Upper lobe of right lung (tissue), 1 donor: ENCODE measurements around the gene CABYR. TPM values are rescaled to one million over a fixed set of nuclear protein-coding genes. Genes with fewer than 3 reads are reported as not detected.
"Not testable (repeated sequence)": the region's sequence is repeated elsewhere in the genome, so short reads cannot be mapped to it uniquely, and the experiment has no call there.

Experiments
- ATAC-seq: fragments of 200-7000 bp; cut with Tn5 transposase; one replicate; pipeline ENCODE4 v1.9.1; 2020; ENCODE audit warnings: mild to moderate bottlenecking, moderate library complexity
- DNase-seq: peaks from one replicate; pipeline ENCODE4 v3.0.0-alpha.2; 2020
- H3K27ac ChIP-seq: fragments of 200-600 bp; one replicate; pipeline ENCODE4 v1.8.0; 2022
- H3K27me3 ChIP-seq: fragments of 200-600 bp; one replicate; pipeline ENCODE4 v1.8.0; 2022; ENCODE audit warnings: mild to moderate bottlenecking
- H3K36me3 ChIP-seq: fragments of 200-600 bp; one replicate; pipeline ENCODE4 v1.8.0; 2022
- H3K4me1 ChIP-seq: fragments of 200-600 bp; one replicate; pipeline ENCODE4 v1.8.0; 2022
- H3K4me3 ChIP-seq: fragments of 200-600 bp; one replicate; pipeline ENCODE4 v1.8.0; 2022; ENCODE audit warnings: mild to moderate bottlenecking
- H3K9me3 ChIP-seq: fragments of 200-600 bp; one replicate; pipeline ENCODE4 v1.8.0; 2022
- CTCF ChIP-seq: fragments of 200-600 bp; IDR thresholded peaks from one replicate; pipeline ENCODE4 v1.8.0; 2022; ENCODE audit warnings: antibody characterized with exemption
- intact Hi-C: fragments of 100-400 bp; cut with DNase I; formaldehyde crosslinking; loops from one replicate; pipeline ENCODE4 v1.11.0; 2022
- total RNA-seq: library from RNA; stranded (reverse); fragmentation: NEBNext Ultra II Directional; extraction: Animal tissue kit (Norgen Biotek cat#: 25700); gene quantifications from one replicate; pipeline ENCODE4 v1.2.1, GENCODE V29; 2021
- donor health status: DM: no; HTN: yes; CAD: no; lungs with severe emphysema.

Gene CABYR
- total RNA-seq, 1 donor from 2014 or later, result 1.1 TPM

DNA sequence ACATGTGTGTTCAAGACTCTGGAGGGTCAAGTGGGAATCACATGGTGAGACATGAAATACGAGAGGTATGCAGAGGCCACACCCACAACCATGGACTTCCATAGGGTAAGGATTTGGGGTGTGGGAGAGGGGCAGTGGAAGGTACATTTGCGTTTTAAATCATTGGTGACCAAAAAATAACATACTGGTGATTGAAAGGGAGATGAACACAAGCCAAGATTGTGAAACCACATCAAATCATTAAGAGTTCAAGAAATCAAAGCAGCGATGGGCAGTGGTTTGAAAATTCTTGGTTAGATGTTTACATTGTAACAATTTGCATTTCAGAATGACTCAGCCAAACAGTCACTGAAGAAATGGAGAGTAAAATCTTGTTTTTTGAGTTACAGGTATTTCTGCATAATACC is 1.9 kb upstream of the CABYR start:
- Histone ChIP-seq H3K36me3 (peaks cover 8% of the 10 kb centered on the region), H3K4me3 (no peak overlapping the region), H3K27me3 (no peaks in the 10 kb centered on the region), H3K9me3 (no peaks in the 10 kb centered on the region), H3K4me1 (peaks cover 14% of the 10 kb centered on the region), H3K27ac (no peak overlapping the region)
- no peak for DNase-seq
- intact Hi-C loops, result no loop called here
- TF ChIP-seq CTCF, result no peak
- ATAC-seq, result no peak

- Histone ChIP-seq H3K27me3 (no peaks in the 10 kb centered on the region), H3K27ac (no peak overlapping the region), H3K9me3 (no peaks in the 10 kb centered on the region), H3K4me3 (peak overlapping the region; percentile 60), H3K4me1 (peaks cover 14% of the 10 kb centered on the region), H3K36me3 (no peaks in the 10 kb centered on the region)
- TF ChIP-seq CTCF, result no peak
- ATAC-seq (no peak), DNase-seq (no peak)
- intact Hi-C loops, result no loop called here
These were observed 463 bp upstream of the CABYR start for GRCh38 chr18:24138409-24138788.

DNA sequence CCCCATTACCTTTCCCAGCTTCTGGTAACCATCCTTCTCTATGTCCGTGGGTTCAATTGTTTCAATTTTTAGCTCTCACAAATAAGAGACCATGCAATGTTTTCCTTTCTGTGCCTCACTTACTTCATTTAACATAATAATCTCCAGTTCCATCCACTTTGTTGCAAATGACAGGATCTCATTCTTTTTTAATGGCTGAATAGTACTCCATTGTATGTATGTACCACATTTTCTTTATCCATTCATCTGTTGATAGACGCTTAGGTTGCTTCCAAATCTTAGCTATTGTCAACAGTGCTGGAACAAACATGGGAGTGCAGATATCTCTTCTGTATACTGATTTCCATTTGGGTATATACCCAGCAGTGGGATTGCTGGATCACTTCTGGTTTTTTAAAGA is 1.8 kb downstream of the CABYR start:
- H3K4me1 ChIP-seq, result peaks cover 14% of the 10 kb centered on the region
- DNase-seq (no peak), ATAC-seq (no peak)
- H3K27me3 ChIP-seq, result no peaks in the 10 kb centered on the region
- H3K36me3 ChIP-seq, result no peaks in the 10 kb centered on the region
- intact Hi-C loops, result no loop called here
- no peak for TF ChIP-seq CTCF
- no peak overlapping the region for H3K27ac ChIP-seq
- no peaks in the 10 kb centered on the region for H3K9me3 ChIP-seq
- no peak overlapping the region for H3K4me3 ChIP-seq

DNA sequence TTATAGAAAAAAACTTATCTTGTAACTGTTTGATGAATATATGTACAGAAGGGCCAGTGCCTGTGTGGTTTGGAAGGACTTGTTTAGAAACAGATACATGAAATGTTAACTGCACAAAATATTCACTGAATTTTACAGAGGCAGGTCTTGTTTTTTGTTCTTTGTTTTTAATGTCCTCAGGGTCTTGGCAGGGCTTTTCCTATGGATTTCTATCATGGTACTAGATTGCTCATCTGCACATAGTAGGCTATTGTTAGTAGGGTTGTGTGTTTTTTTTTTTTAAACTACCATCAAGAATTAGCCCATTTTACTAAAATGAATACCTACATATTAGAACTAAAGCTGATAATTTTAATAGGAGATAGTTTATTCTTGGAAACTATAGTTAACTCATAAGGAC is 3.5 kb downstream of the CABYR start:
- no peaks in the 10 kb centered on the region for H3K9me3 ChIP-seq
- H3K4me1 ChIP-seq, result peaks cover 14% of the 10 kb centered on the region
- no peaks in the 10 kb centered on the region for H3K27me3 ChIP-seq
- no peak for TF ChIP-seq CTCF
- intact Hi-C loops, result no loop called here
- H3K27ac ChIP-seq, result no peak overlapping the region
- DNase-seq (no peak), ATAC-seq (no peak)
- H3K4me3 ChIP-seq, result no peak overlapping the region
- H3K36me3 ChIP-seq, result no peaks in the 10 kb centered on the region

- H3K4me1 ChIP-seq, H3K27ac ChIP-seq, H3K27me3 ChIP-seq, H3K4me3 ChIP-seq, intact Hi-C loops, ATAC-seq, DNase-seq, H3K9me3 ChIP-seq, H3K36me3 ChIP-seq: not testable (repeated sequence)
These were observed 10.7 kb downstream of the CABYR start for GRCh38 chr18:24149591-24149990.

GRCh38 chr18:24153397-24153796 is 14.5 kb downstream of the CABYR start:
- ATAC-seq (no peak), DNase-seq (no peak)
- H3K36me3 ChIP-seq, result peaks cover 5% of the 10 kb centered on the region
- H3K27me3 ChIP-seq, result no peaks in the 10 kb centered on the region
- no peaks in the 10 kb centered on the region for H3K9me3 ChIP-seq
- intact Hi-C loops, result no loop called here
- no peak overlapping the region for H3K4me3 ChIP-seq
- TF ChIP-seq CTCF, result no peak
- H3K4me1 ChIP-seq, result no peaks in the 10 kb centered on the region
- H3K27ac ChIP-seq, result no peak overlapping the region
